ENCODE data around the gene INTS4.

DNA sequence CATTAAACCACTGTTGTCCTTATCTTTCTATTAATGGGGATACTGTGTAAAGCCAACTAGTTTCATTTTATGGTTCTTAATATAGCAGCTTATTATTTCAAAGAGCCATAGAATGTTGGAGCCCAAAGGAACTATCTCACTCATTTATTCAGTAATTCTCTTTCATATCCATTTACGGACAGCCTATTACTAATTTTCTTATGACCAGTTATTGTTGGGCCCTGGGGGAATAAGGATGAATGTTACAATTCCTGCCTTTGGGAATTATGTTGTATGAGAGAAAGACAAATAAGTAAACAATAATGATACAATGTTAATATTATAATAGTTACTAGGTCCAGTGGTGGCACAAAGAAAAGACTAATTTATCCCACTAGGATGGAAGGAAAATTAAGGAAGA, 121.1 kb downstream of the INTS4 start:
- no peak for TF ChIP-seq POLR2A (IDR thresholded peaks at IDR 0.05)
- no peak for TF ChIP-seq CTCF (IDR thresholded peaks at IDR 0.05)
- no peak for TF ChIP-seq POLR2AphosphoS5 (IDR thresholded peaks at IDR 0.05; ENCODE audit: insufficient read depth in 1 of 2, low read depth in 1 of 2)
